ENCODE data around the gene SENP7.

DNA sequence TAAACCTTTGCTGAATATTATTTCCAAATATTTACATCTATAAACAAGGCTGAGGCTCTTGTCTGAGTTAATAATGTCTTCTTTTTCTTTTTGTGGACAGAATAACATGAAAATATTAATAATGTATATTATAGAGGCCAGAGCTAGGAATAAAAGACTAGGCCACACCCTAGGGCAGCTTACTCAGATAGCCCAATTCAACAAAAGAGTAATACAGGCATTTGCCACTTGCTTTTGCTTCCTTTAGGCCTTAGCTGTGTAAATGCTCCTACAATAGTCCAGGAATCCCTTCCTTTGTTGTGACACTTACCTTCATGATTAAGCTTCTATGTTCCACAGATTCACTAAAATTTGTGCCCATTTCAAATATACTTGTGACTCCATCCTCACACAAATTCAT lies 209.2 kb downstream of the SENP7 start:
- TF ChIP-seq, protein P1, sequence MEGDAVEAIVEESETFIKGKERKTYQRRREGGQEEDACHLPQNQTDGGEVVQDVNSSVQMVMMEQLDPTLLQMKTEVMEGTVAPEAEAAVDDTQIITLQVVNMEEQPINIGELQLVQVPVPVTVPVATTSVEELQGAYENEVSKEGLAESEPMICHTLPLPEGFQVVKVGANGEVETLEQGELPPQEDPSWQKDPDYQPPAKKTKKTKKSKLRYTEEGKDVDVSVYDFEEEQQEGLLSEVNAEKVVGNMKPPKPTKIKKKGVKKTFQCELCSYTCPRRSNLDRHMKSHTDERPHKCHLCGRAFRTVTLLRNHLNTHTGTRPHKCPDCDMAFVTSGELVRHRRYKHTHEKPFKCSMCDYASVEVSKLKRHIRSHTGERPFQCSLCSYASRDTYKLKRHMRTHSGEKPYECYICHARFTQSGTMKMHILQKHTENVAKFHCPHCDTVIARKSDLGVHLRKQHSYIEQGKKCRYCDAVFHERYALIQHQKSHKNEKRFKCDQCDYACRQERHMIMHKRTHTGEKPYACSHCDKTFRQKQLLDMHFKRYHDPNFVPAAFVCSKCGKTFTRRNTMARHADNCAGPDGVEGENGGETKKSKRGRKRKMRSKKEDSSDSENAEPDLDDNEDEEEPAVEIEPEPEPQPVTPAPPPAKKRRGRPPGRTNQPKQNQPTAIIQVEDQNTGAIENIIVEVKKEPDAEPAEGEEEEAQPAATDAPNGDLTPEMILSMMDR (IDR thresholded peaks at IDR 0.05) = no peak
- TF ChIP-seq EZH2phosphoT487 (IDR thresholded peaks at IDR 0.05) (no peak), EZH2 (IDR thresholded peaks at IDR 0.05) (no peak)
